ENCODE data around the gene CFAP58.
A peak's percentile ranks its signal among the peaks of the same experiment; 100 is the strongest.

The CFAP58 gene

DNA sequence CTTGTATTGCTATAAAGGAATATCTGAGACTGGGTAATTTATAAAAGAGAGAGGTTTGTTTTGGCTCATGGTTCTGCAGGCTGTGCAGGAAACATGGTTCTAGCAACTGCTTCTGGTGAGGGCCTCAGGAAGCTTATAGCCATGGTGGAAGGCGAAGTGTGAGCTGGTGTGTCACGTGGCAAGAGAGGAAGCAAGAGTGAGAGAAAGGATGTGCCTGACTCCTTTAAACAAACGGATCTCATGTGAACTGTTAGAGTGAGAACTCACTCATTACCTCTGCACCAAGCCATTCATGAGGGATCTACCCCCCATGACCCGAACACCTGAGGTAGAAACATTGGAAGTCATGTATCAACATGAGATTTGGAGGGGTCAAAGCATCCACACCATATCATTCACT is 7.7 kb upstream of the CFAP58 start:
- no peak overlapping the region for H2AFZ ChIP-seq (ENCODE audit: low read depth)
- H3K4me2 ChIP-seq: no peak overlapping the region
- H3K79me2 ChIP-seq (ENCODE audit: insufficient read depth, low read depth): no peaks in the 10 kb centered on the region
- peaks cover 14% of the 10 kb centered on the region for H3K4me1 ChIP-seq (ENCODE audit: low read depth, poor library complexity, severe bottlenecking)
- no peaks in the 10 kb centered on the region for H4K20me1 ChIP-seq (ENCODE audit: insufficient read depth)
- H3K36me3 ChIP-seq (ENCODE audit: insufficient read depth): no peaks in the 10 kb centered on the region
- TF ChIP-seq, protein P1, sequence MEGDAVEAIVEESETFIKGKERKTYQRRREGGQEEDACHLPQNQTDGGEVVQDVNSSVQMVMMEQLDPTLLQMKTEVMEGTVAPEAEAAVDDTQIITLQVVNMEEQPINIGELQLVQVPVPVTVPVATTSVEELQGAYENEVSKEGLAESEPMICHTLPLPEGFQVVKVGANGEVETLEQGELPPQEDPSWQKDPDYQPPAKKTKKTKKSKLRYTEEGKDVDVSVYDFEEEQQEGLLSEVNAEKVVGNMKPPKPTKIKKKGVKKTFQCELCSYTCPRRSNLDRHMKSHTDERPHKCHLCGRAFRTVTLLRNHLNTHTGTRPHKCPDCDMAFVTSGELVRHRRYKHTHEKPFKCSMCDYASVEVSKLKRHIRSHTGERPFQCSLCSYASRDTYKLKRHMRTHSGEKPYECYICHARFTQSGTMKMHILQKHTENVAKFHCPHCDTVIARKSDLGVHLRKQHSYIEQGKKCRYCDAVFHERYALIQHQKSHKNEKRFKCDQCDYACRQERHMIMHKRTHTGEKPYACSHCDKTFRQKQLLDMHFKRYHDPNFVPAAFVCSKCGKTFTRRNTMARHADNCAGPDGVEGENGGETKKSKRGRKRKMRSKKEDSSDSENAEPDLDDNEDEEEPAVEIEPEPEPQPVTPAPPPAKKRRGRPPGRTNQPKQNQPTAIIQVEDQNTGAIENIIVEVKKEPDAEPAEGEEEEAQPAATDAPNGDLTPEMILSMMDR (conservative IDR thresholded peaks at IDR 0.05; ENCODE audit: low read depth, low read length): no peak
- no peaks in the 10 kb centered on the region; the same call in 1 of the 2 replicates for H3K27me3 ChIP-seq (ENCODE audit: insufficient read depth, low read depth)
- no peak overlapping the region for H3K27ac ChIP-seq
- H3K4me3 ChIP-seq (IDR thresholded peaks at IDR 0.05; ENCODE audit: insufficient read depth, low read depth, low read length): no peak overlapping the region
- H3K9ac ChIP-seq: no peak overlapping the region

DNA sequence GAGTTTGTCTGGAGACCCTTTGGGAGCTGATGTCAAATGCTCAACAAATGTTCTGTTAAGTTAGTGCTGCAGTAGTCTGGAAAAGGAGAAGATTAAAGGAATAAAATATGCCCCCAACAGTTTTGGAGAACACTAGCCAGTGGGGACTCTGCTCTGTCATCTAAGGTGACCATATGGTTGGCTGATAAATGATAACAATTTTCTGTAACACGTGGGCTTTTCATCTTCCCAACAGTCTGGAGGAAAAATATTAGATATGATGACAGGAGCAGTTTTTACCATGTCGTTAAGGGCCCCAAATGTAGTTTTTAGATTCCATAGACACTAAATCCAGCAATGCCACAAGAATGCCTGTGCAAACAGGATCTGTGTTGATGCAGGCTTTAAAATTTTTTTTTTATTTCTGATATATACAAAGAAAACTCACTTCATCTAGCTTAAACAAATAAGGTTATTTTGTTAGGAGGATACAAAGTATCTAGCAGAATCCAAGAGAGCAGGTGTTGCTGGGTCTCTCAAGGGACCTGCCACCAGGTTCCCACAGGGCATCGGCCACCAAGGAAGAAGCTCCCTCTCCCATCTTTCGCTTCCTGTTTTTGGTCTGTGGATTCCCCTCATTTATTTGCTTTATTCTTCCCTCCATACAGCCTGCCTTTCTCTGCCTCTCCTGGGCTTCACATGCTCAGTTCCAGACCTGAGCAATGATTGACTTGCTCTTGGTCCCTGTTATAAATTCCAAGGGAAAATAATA is 6.2 kb upstream of the CFAP58 start:
- H3K36me3 ChIP-seq (ENCODE audit: insufficient read depth): no peaks in the 10 kb centered on the region
- TF ChIP-seq, protein P1 (conservative IDR thresholded peaks at IDR 0.05; ENCODE audit: low read depth, low read length): no peak
- no peaks in the 10 kb centered on the region for H4K20me1 ChIP-seq (ENCODE audit: insufficient read depth)
- H3K27ac ChIP-seq: no peak overlapping the region
- peaks cover 23% of the 10 kb centered on the region for H3K4me1 ChIP-seq (ENCODE audit: low read depth, poor library complexity, severe bottlenecking)
- no peak overlapping the region for H3K4me3 ChIP-seq (IDR thresholded peaks at IDR 0.05; ENCODE audit: insufficient read depth, low read depth, low read length)
- no peak overlapping the region for H2AFZ ChIP-seq (ENCODE audit: low read depth)
- H3K4me2 ChIP-seq: no peak overlapping the region
- no peaks in the 10 kb centered on the region for H3K79me2 ChIP-seq (ENCODE audit: insufficient read depth, low read depth)
- no peak overlapping the region for H3K9ac ChIP-seq
- no peaks in the 10 kb centered on the region; the same call in 1 of the 2 replicates for H3K27me3 ChIP-seq (ENCODE audit: insufficient read depth, low read depth)

DNA sequence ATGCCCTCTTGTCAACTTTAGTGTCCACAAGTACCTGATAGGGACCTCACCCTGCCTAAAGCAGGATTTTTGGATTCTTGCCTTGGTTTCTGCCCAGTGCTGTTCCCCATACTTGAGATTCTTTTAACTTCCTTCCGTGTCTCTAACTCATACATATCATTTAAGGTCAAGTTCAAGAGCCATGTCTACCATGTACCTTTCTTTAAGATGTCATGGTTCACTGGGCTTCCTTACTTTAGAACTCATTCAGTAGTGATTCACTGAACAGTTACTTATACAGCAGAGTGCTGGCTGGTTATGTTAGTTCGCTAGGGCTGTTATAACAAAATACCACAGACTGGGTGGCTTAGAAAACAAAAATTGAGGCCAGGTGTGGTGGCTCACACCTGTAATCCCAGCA is 5.0 kb upstream of the CFAP58 start:
- H2AFZ ChIP-seq (ENCODE audit: low read depth): no peak overlapping the region
- H3K27me3 ChIP-seq (ENCODE audit: insufficient read depth, low read depth): no peaks in the 10 kb centered on the region; the same call in 1 of the 2 replicates
- no peak overlapping the region for H3K9ac ChIP-seq
- no peak overlapping the region for H3K4me3 ChIP-seq (IDR thresholded peaks at IDR 0.05; ENCODE audit: insufficient read depth, low read depth, low read length)
- H3K36me3 ChIP-seq (ENCODE audit: insufficient read depth): no peaks in the 10 kb centered on the region
- TF ChIP-seq, protein P1 (conservative IDR thresholded peaks at IDR 0.05; ENCODE audit: low read depth, low read length): no peak
- H3K4me1 ChIP-seq (ENCODE audit: low read depth, poor library complexity, severe bottlenecking): peaks cover 29% of the 10 kb centered on the region
- H3K79me2 ChIP-seq (ENCODE audit: insufficient read depth, low read depth): no peaks in the 10 kb centered on the region
- H3K27ac ChIP-seq: no peak overlapping the region
- no peak overlapping the region for H3K4me2 ChIP-seq
- no peaks in the 10 kb centered on the region for H4K20me1 ChIP-seq (ENCODE audit: insufficient read depth)

DNA sequence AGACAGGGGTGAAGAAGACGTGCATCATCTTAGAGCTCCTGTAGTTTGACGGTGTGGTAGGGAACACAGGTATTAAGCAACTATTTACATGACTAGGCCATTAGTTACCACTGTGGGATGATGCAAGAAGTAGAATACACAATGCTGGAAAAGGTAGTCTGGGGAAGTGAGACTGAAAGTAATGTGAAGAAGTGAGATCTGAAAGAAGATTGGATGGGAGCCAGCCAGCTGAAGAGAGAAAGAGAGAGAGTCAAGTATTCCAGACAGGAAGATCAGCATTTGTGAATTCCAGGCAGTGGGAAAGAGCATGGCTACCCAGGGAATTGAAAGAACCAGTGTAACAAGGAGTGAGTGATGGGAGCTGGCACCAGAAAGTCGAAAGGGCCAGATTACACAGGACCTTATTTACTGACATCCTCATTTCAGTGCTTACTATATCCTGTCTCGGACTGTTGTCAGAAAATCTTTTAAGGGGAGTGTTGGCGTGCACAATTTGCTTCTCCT is 4.0 kb upstream of the CFAP58 start:
- no peaks in the 10 kb centered on the region for H3K27me3 ChIP-seq (ENCODE audit: insufficient read depth, low read depth)
- peaks cover 29% of the 10 kb centered on the region for H3K4me1 ChIP-seq (ENCODE audit: low read depth, poor library complexity, severe bottlenecking)
- H3K79me2 ChIP-seq (ENCODE audit: insufficient read depth, low read depth): no peaks in the 10 kb centered on the region
- no peak overlapping the region for H3K27ac ChIP-seq
- H3K4me3 ChIP-seq (IDR thresholded peaks at IDR 0.05; ENCODE audit: insufficient read depth, low read depth, low read length): no peak overlapping the region
- no peak overlapping the region for H3K9ac ChIP-seq
- H3K36me3 ChIP-seq (ENCODE audit: insufficient read depth): no peaks in the 10 kb centered on the region
- H2AFZ ChIP-seq (ENCODE audit: low read depth): peak overlapping the region; percentile 11; the same call in 1 of the 2 replicates
- TF ChIP-seq, protein P1 (conservative IDR thresholded peaks at IDR 0.05; ENCODE audit: low read depth, low read length): no peak
- H4K20me1 ChIP-seq (ENCODE audit: insufficient read depth): no peaks in the 10 kb centered on the region
- H3K4me2 ChIP-seq: peak overlapping the region; percentile 14; the same call in 1 of the 2 replicates
